ENCODE measurements around the gene IRX2.

- TF ChIP-seq EZH2 (optimal IDR thresholded peaks at IDR 0.05; ENCODE audit: low read depth, low read length), result no peak
- no peak for TF ChIP-seq CTCF (IDR thresholded peaks at IDR 0.05; ENCODE audit: low read length)
- TF ChIP-seq EZH2phosphoT487 (IDR thresholded peaks at IDR 0.05; ENCODE audit: low read length), result no peak
Measured at GRCh38 chr5:2738700-2739359, 12.6 kb downstream of the IRX2 start.
